NCI-H187 (cell line): Measurements from ENCODE around the gene TOR1AIP1.

Experiments used
- DNase-seq, 2 experiments: peaks; one replicate each; lab custom pipeline; 2025; lab: John Stamatoyannopoulos, UW

TOR1AIP1 gene

DNA sequence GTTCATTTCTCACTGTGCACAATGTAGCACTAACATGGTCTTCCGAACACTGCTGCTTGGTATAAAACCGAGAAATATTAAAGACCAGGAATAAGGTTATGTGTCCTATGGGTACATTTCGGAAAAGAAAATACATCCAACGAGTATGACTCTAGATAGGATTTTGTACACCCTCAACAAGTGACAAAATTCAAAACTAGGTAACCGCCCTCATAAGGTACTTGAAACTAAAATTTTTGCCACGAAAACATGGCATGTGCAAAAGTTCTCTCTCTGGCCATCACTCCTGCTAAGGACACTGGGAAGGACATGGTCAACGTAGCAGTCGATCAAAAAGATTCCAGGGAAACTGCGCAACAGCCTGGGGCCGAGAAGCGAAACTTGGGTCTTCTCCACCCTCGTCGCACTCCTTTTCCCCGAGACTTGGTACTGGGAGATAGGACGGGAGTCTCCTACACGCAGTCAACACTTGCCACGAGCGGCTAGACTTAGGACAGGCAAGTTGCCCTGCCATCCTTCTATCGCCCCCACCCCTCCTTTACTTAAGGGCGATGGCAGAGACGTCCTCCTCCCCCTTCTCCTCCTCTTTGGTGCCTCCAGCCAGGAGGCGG, 338 bp upstream of the TOR1AIP1 start:
- DNase-seq: no peak

DNA sequence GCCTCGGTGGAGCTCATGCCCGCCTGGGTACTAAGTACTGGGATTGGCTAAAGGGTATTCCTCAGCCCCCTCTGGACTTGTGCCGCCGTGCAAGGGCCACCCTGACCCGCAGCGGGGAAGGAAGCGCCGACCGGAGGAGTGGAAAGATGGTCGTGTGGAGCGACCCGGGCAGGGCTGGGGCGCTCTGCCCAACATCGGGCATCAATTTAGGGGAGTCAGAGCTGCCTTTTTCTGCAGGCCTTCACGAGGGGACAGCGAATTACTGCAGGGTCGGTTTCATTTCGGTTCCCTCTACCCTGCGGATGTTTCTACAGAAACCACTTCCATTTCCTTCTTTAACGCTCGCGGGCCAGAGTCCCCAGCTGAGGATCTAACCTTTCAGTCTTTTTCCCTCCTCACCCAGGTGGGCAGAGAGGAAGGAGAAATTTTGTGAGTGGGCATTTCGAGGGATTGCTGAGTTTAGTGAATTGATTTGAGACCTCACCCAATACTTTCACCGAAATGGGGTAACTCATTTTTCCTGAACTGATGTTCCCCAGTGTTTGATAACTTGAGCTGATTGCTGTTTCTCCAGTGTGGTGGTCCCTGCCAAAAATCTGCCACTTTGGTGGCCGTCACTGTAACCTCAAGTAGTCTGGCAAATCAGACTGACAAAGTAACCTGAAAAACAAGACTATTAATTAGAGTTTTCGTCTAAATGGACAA, 1.1 kb downstream of the TOR1AIP1 start:
- DNase-seq: peak; percentile 71 to 79

DNA sequence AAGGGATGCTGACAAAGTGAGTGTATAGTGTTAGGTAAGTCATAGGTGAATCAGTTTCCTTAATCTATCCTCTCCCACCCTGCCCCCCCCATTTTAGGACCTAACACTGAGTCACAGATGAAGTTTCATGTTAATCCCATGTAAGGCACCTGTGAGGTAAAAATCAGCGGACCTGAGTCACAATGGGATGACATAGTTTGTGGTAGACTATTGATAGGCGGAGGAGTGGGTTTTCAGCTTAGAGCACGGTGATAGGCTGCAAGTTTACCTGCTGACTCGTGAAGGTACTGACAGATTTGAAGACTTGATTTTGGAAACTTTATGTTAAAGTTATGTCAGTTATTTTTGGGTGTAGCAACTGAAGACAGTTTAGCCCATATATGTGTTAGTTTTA, 1.7 kb downstream of the TOR1AIP1 start:
- DNase-seq: no peak

DNA sequence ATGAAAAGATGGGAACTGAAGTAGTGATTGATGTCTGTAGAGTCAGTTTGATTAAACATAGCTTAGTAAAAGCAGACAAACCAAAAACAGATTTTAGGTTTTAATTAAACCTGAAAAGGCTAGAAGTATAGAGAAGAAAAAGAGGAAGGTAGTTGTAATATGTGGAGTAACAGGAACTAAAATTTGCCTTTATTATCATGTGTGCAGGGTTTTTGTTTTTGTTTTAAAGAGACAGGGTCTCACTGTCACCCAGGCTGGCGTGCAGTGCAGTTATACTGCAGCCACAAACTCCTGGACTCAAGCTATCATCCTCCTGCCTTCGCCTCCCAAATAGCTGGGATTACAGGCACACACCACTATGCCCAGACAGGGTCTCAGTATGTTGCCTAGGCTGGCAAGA, 6.0 kb downstream of the TOR1AIP1 start:
- DNase-seq: no peak

DNA sequence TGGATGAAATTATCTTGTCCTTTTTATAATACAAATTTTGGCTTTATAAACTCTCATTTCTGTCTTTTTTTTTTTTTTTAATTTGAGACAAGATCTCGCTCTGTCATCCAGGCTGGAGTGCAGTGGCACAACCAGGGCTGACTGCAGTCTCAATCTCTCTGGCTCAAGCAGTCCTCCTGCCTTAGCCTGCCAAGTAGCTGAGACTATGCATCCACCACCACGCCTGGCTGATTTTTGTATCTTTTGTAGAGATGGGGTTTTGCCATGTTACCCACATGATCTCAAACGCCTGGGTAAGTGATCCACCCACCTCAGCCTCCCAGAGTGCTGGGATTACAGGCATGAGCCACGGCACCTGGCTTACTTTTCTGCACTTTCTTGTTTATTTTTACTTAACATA, 7.5 kb downstream of the TOR1AIP1 start:
- no peak for DNase-seq

DNA sequence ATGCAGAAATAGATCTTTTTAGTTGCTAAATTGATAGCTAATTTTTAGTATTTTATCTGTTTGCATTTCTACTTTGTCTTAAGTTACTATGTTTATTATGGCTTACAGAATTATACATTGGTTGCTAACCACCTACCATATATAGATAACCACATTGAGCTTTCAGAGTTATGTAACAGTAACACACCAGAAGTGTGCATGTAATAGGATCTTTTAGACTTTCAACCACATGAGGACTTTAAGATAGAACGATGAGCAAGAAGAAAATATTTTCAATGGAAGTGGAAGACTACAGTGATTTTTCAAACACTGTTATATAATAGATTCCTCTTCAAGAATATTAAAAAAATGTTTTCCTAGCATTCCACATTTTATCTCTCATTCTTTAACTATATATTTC, 28.8 kb downstream of the TOR1AIP1 start:
- DNase-seq: no peak

DNA sequence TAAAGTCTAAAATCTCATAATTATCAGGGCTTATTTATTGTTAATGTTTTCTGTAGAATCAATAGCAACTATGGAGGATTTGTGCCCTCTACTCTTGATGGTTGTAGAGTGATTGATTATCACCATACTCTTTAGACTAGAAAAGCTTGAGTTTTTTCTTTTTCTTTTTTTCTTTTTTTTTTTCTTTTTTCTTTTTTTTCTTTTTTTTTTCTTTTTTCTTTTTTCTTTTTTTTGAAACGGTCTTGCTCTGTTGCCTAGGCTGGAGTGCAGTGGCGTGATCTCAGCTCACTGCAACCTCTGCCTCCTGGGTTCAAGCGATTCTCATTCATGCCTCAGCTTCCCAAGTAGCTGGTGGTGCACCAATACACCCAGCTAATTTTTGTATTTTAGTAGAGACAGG, 29.7 kb downstream of the TOR1AIP1 start:
- no peak for DNase-seq

DNA sequence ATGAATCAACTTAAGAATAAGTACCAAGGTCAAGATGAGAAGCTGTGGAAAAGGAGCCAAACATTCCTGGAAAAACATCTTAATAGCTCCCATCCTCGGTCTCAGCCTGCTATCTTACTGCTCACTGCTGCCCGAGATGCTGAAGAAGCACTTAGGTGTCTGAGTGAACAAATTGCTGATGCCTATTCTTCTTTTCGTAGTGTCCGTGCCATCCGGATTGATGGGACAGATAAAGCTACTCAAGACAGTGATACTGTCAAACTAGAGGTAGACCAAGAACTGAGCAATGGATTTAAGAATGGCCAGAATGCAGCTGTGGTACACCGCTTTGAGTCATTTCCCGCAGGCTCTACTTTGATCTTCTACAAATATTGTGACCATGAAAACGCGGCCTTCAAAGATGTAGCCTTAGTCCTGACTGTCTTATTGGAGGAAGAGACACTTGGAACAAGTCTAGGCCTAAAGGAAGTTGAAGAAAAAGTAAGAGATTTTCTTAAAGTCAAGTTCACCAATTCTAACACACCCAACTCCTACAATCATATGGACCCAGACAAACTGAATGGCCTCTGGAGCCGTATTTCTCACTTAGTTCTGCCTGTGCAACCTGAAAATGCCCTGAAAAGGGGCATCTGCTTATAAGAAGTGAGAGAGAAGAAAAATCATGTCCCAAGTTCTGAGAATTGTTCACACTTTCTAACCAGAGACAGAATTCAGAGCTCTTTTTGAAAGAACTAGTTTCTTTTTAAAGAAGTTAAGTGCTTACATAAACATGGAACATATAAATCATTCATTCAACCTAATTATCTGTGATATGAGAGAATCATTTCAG, 35.7 kb downstream of the TOR1AIP1 start:
- no peak for DNase-seq

DNA sequence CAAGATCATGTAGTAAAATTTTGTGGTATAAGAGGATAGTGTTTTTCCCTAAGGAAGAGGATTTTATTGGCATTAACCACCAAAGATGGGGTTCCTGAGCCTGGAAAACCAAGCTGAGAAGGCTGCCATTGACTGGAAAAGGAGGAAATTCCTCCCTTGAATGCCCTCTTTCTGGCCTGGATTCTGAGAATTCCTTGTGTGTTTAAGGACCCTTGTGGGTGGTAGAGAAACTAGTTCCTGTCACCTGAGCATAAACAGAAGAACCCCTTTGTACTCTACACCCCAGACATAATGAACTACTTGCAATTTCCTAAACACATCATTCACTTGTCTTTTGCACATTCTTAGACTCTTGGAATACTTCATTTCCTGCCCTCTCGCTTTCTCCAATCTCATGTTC, 39.4 kb downstream of the TOR1AIP1 start:
- DNase-seq: no peak

DNA sequence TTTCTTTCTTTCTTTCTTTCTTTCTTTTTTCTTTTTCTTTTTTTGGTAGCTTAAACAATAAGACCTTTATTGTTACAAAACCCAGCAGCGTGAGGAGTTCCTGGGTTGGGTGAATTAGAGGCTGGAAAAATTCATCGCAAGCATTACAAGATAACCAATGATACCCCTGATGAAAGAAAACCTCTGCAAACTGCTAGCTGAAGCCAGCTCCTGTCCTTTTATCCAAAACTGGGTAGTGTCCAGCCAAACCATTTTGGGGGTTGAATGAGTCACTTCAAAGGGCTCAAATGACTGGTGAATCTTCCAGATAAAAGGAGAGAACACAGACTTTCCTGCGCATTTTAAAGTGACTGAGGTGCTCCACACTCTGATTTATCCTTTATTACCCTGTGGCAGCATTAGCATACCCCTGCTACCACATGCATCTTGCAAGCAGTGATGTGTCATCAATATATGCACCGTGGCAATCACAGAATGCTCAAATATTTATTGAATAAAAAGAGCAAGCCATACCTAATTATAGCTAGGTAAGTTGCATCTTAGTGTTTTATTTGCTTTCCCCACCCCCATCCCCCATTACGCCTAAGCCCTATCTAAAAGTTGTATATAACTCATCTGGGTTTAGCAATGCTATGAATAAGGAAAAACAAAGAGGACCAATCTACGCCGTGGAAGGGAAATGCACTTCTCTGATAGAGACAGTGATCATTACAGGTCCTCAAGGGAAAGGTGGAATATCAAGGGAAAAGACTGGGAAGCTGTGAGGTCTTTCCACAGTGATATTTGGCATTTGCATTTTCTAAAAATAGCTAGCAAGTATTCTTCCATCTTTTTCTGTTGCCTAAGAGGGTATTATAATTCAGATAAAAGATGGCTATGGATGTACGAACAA, 40.1 kb downstream of the TOR1AIP1 start:
- DNase-seq: no peak

DNA sequence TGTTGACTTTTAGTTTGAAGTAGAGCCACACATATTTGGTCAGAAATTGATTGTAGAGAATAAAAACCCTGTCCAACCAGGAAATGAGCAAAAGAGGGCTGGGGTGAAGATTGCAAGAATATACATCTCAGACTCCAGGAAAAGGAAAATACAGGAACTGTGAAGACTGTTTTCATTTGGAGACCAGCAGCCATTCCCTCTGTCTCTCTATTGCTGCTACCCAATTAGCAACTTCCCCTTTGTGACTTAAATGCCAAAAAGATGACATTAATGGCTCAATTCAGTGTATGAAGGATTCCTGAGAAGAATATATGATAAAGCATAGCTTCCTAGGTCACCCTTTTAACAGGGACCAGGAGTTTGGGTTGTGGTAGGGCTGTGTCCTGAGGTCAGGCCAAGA, 40.9 kb downstream of the TOR1AIP1 start:
- no peak for DNase-seq

DNA sequence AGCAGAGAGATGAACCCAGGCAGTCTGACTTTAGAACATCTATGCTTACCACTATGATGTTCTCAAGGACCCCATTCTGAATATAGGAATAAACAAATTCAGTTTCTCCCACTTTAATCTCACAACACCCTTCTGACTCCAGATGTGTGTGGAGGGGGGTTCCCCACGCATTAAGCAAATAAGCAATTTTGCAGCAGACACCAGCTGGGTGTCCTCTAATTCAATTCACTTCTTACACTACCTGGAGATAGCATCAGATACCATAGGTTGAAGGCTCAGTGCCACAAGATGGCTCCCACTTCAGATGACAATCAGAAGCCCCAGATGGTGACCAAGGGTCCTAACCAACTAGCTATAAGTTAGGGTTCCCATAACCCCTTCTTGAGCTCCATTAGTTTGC, 42.2 kb downstream of the TOR1AIP1 start:
- no peak for DNase-seq

DNA sequence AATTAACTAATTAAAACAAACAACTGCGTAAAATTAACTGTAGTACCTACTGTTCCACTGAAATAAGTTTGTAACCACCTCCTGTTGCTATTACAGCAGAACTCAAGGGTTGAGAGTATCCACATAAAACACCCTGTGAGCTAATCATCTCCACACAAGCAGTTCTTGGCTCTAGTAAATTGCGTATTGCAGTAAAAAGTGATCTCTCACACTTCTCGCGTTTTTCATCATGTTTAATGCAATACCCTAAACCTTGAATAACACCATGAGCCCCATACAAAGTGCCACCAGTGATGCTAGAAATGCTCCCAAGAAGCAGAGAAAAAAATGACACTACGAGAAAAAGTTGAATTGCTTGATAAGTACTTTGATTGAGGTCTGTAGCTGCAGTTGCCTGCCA, 43.2 kb downstream of the TOR1AIP1 start:
- DNase-seq: no peak

DNA sequence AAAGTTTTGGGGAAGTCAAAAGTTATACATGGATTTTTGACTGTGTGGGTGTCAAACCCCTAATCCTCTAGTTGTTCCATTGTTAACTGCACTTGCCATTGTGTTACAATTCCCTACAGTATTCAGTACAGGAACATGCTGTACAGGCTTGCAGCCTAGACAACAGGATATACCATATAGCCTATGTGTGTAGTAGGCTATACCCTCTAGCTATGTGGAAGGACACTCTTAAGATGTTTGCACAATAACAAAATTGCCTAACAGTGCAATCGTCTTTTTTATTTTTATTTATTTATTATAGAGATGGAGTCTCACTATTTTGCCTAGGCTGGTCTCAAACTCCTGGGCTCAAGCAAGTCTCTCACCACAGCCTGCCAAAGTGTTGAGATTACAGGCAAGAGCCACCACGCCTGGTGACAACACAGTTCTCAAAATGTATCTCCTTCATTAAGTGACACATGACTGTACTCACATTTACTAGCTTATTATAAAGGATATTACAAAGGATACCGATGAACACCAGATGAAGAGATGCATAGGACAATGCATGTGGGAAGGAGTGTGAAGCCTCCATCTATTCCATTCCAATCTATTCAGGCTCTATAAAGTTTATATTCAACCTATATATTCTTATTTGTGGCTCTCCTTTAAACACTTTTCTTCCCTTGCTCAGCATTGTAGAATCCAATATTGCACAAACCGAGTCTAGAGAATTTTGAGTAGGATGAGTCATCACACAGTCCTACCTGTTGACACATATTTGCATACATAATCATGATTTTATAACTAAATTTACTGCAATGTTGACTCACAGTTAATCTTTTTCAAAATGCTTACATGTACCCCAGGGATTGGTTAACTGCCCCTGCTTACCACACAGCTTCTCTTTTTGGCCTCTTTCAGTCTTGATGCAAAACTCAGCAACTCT, 44.1 kb downstream of the TOR1AIP1 start:
- no peak for DNase-seq

DNA sequence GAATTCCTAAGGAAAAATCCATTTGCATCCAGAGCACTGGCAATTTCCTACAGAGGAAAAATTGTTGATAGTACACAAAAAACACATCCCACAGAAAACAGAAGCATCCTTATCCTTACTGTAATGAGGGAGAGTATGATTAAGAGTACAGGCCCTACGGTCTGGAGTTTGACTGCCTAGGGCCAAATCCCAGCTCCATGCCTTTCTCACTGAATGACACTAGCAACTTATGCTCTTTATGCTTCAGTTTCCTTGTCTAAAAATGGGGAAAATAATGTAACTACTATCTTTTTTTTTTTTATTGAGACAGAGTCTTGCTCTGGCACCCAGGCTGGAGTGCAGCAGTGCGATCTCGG, 44.7 kb downstream of the TOR1AIP1 start:
- no peak for DNase-seq

DNA sequence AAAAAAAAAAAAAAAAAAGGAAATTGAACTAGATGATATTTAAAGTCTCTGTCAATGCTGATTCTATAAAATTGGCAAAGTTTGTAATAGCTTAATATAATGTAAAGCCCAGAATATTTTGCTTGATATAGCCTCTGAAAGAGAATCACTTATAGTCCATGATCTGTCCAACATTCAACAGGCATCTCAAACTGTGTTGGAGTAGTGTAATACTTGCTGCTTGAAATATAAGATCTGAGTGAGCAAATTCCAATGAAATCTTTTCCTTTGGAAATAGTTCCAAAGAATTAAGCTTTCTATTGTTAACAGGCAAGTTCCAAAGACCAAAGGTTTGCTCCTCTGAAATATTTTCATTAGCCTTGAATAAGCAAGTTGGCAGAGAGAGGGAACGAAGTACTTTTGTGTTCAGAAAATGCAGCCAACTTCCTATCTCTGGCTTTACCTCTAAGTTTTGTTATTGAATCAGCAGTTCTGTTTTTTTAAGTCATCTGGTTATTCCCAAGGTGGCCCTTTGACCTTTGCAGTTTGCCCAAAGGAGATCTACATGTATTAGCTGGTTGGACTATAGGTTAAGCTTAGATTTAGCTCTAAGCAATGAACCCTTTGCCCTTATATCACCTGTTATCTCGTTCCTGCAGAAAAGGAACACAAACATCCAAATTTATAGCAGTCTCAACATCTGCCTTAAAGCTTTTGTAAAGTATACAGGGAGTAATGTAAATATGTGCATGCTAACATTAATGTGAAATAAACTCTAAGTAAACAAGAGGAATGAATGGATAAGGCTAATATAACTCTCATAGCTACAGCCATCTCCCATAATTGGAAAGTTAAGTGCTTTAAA, 48.1 kb downstream of the TOR1AIP1 start:
- no peak for DNase-seq

DNA sequence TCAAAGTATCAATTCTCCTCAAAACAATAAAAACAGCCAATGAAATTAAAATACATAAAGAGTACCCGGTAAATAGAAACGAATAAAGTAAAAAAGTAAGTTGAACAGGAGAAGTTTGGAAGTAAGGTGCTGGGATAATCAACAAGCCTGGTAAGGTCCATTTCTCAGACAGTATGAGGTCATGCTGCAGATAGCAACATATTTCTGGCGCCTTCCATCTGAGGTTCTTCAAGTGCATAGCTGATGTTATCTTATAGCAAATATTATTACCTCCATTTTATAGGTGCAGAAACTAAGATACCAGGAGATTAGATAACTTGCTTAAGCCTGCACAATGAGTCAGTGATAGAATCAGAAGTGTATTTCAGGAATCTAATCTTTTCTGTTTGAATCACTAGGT, 48.8 kb downstream of the TOR1AIP1 start:
- DNase-seq: no peak

DNA sequence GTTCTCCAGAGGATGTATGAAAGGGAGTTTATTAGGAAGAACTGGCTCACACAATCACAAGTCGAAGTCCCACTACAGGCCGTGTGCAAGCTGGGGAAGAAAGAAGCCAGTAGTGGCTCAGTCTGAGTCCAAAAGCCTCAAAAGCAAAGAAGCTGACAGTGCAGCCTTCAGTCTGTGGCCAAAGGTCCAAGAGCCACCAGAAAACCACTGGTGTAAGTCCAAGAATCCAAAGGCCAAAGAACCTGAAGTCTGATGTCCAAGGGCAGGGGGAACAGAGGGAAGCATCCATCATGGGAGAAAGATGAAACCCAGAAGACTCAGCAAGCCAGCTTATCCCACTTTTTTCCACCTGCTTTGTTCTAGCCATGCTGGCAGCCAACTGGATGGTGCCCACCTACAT, 51.1 kb downstream of the TOR1AIP1 start:
- no peak for DNase-seq

DNA sequence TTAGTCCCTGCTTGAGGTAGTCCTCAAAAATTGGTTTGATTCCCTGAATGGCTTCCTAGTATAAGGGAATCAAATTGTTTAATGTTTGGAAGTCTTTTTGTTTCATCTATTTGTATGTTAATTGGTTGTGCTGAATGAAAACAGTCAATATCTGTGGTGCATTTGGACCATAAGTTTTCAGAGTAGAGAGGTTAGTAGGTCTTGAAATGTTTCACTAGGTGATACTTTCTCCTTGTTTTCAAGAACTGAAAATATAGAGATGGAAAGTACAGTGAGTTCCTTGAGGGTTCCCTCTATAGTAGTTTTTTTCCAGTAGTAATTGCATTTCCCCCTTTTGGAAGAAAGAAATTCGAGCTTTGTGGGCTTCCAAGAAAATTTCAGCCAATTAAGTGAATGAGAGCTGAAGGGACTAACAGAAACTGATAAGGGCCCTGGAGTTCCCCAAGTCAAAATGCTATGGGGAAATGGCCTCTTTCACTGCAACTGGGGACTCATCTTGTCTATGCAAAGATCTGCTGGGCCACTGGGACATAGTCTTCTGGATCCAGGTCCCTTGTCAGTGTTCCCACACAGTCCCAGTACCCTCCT, 53.9 kb downstream of the TOR1AIP1 start:
- no peak for DNase-seq
